GM06990 (cell line): ENCODE results near the gene PLBD2.

Experiments
- DNase-seq: peaks from one replicate; pipeline ENCODE4 v3.0.0-alpha.2; 2011; ENCODE audit not compliant: insufficient read length; ENCODE audit errors: extremely low read depth
- H3K27me3 ChIP-seq: replicated peaks from 2 replicates; pipeline ENCODE4 v1.6.0; 2011; ENCODE audit warnings: low read length; ENCODE audit not compliant: control insufficient read depth, insufficient read depth
- H3K36me3 ChIP-seq: 2 replicates; pipeline ENCODE4 v1.5.1; 2011; ENCODE audit warnings: low read length; ENCODE audit not compliant: control insufficient read depth, insufficient read depth
- H3K4me3 ChIP-seq: replicated peaks from 2 replicates; pipeline ENCODE4 v1.5.1; 2011; ENCODE audit warnings: low read depth, mild to moderate bottlenecking, control low read depth, low read length
- CTCF ChIP-seq: IDR thresholded peaks from 2 replicates; pipeline ENCODE4 v1.5.1; 2011; ENCODE audit warnings: low read length, control low read depth, mild to moderate bottlenecking, inconsistent platforms; ENCODE audit not compliant: insufficient read depth, poor library complexity, severe bottlenecking

PLBD2 gene

GRCh38 chr12:113414519-113415038 is 56.2 kb downstream of the PLBD2 start:
- Histone ChIP-seq H3K36me3 (no peaks in the 10 kb centered on the region), H3K27me3 (no peaks in the 10 kb centered on the region; the same call in none of the 2 replicates), H3K4me3 (no peak overlapping the region)
- TF ChIP-seq CTCF, result no peak
- no peak for DNase-seq

GRCh38 chr12:113416091-113416754 is 57.8 kb downstream of the PLBD2 start:
- peak; percentile 13 for TF ChIP-seq CTCF
- DNase-seq, result no peak
- Histone ChIP-seq H3K4me3 (no peak overlapping the region), H3K36me3 (no peaks in the 10 kb centered on the region), H3K27me3 (no peaks in the 10 kb centered on the region; the same call in none of the 2 replicates)

- Histone ChIP-seq H3K27me3 (no peaks in the 10 kb centered on the region; the same call in 1 of the 2 replicates), H3K4me3 (no peak overlapping the region), H3K36me3 (no peaks in the 10 kb centered on the region)
- DNase-seq, result no peak
- no peak for TF ChIP-seq CTCF
Measured at GRCh38 chr12:113418213-113418879, 60.0 kb downstream of the PLBD2 start.

- no peak for DNase-seq
- Histone ChIP-seq H3K36me3 (no peaks in the 10 kb centered on the region), H3K4me3 (no peak overlapping the region), H3K27me3 (no peaks in the 10 kb centered on the region)
- TF ChIP-seq CTCF, result no peak
Measured at GRCh38 chr12:113420996-113421595, 62.7 kb downstream of the PLBD2 start.

GRCh38 chr12:113422030-113422885 is 63.9 kb downstream of the PLBD2 start, which contains the start of gene SDSL:
Gene SDSL, plus strand, starts transcription at chr12:113422380. Its CDS starts 5,603 bp downstream, at chr12:113427983.
- H3K27me3 ChIP-seq, result no peaks in the 10 kb centered on the region
- peak; percentile 50 for DNase-seq
- H3K4me3 ChIP-seq, result peak within 1 kb of the TSS; percentile 66
- H3K36me3 ChIP-seq, result no peaks in the 10 kb centered on the region
- no peak for TF ChIP-seq CTCF
